ENCODE measurements around the gene AURKAIP1. TPM values are rescaled to one million over a fixed set of nuclear protein-coding genes. Genes with fewer than 3 reads are reported as not detected.

AURKAIP1 gene
- total RNA-seq, 1 experiment from 2014 or later = 164 TPM

GRCh38 chr1:1329304-1330210, 45.5 kb downstream of the AURKAIP1 start:
- TF ChIP-seq, protein P1, sequence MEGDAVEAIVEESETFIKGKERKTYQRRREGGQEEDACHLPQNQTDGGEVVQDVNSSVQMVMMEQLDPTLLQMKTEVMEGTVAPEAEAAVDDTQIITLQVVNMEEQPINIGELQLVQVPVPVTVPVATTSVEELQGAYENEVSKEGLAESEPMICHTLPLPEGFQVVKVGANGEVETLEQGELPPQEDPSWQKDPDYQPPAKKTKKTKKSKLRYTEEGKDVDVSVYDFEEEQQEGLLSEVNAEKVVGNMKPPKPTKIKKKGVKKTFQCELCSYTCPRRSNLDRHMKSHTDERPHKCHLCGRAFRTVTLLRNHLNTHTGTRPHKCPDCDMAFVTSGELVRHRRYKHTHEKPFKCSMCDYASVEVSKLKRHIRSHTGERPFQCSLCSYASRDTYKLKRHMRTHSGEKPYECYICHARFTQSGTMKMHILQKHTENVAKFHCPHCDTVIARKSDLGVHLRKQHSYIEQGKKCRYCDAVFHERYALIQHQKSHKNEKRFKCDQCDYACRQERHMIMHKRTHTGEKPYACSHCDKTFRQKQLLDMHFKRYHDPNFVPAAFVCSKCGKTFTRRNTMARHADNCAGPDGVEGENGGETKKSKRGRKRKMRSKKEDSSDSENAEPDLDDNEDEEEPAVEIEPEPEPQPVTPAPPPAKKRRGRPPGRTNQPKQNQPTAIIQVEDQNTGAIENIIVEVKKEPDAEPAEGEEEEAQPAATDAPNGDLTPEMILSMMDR (conservative IDR thresholded peaks at IDR 0.05) = no peak
- no peak for TF ChIP-seq EZH2 (IDR thresholded peaks at IDR 0.05; ENCODE audit: low read depth)
- Histone ChIP-seq H3K79me2 (ENCODE audit: low read depth) (peaks cover 27% of the 10 kb centered on the region), H3K9me3 (ENCODE audit: insufficient read depth, low read depth) (no peaks in the 10 kb centered on the region), H3K9me2 (ENCODE audit: insufficient read depth) (no peaks in the 10 kb centered on the region), H3K27ac (no peak overlapping the region), H4K20me1 (ENCODE audit: insufficient read depth) (peaks cover 4% of the 10 kb centered on the region; the same call in 1 of the 2 replicates), H3K27me3 (ENCODE audit: insufficient read depth, low read depth) (no peaks in the 10 kb centered on the region), H3K4me3 (no peak overlapping the region), H3F3A (ENCODE audit: insufficient read depth, low read depth) (peaks cover 41% of the 10 kb centered on the region; the same call in 1 of the 2 replicates), H3K4me1 (replicated peaks; ENCODE audit: insufficient read depth) (peaks cover 26% of the 10 kb centered on the region), H3K36me3 (ENCODE audit: low read depth) (no peaks in the 10 kb centered on the region), H2AFZ (no peak overlapping the region), H3K4me2 (0 out of 2 replicates have a peak overlapping the region, but pooled peaks have one; percentile 65)
- DNase-seq = no peak
- ChIA-PET CTCF (no interaction called here), POLR2A (ENCODE audit: unreplicated experiment) (no interaction called here)
- intact Hi-C loops (cut with micrococcal nuclease; ENCODE audit: unreplicated experiment) = loop anchor here (2.0 kb wide), 1 partner anchor 15 kb away; no protein-coding TSS in a partner anchor
- BruUV-seq (replicated peaks) = no TSS peak

DNA sequence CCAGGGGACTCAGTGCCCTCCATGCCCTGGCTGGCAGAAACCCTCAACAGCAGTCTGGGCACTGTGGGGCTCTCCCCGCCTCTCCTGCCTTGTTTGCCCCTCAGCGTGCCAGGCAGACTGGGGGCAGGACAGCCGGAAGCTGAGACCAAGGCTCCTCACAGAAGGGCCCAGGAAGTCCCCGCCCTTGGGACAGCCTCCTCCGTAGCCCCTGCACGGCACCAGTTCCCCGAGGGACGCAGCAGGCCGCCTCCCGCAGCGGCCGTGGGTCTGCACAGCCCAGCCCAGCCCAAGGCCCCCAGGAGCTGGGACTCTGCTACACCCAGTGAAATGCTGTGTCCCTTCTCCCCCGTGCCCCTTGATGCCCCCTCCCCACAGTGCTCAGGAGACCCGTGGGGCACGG, 46.8 kb downstream of the AURKAIP1 start:
- H3K4me1 ChIP-seq (replicated peaks; ENCODE audit: insufficient read depth) = peaks cover 30% of the 10 kb centered on the region
- no peaks in the 10 kb centered on the region for H3K9me3 ChIP-seq (ENCODE audit: insufficient read depth, low read depth)
- ChIA-PET POLR2A (ENCODE audit: unreplicated experiment) (no interaction called here), CTCF (no interaction called here)
- BruUV-seq (replicated peaks) = no TSS peak
- H3K9me2 ChIP-seq (ENCODE audit: insufficient read depth) = no peaks in the 10 kb centered on the region
- H3K79me2 ChIP-seq (ENCODE audit: low read depth) = peaks cover 35% of the 10 kb centered on the region
- no peaks in the 10 kb centered on the region for H3K36me3 ChIP-seq (ENCODE audit: low read depth)
- H2AFZ ChIP-seq = no peak overlapping the region
- H3F3A ChIP-seq (ENCODE audit: insufficient read depth, low read depth) = peaks cover 45% of the 10 kb centered on the region; the same call in 1 of the 2 replicates
- peaks cover 8% of the 10 kb centered on the region for H4K20me1 ChIP-seq (ENCODE audit: insufficient read depth)
- intact Hi-C loops (cut with micrococcal nuclease; ENCODE audit: unreplicated experiment) = no loop called here
- no peak overlapping the region for H3K4me3 ChIP-seq
- no peak overlapping the region for H3K27ac ChIP-seq
- no peaks in the 10 kb centered on the region for H3K27me3 ChIP-seq (ENCODE audit: insufficient read depth, low read depth)
- no peak for DNase-seq
- no peak for TF ChIP-seq EZH2 (IDR thresholded peaks at IDR 0.05; ENCODE audit: low read depth)
- TF ChIP-seq, protein P1 (conservative IDR thresholded peaks at IDR 0.05) = no peak
- no peak overlapping the region for H3K4me2 ChIP-seq

- intact Hi-C loops (cut with micrococcal nuclease; ENCODE audit: unreplicated experiment) = no loop called here
- no peak for TF ChIP-seq EZH2 (IDR thresholded peaks at IDR 0.05; ENCODE audit: low read depth)
- TF ChIP-seq, protein P1 (conservative IDR thresholded peaks at IDR 0.05) = no peak
- Histone ChIP-seq H3K4me1 (replicated peaks; ENCODE audit: insufficient read depth) (peaks cover 33% of the 10 kb centered on the region), H3K36me3 (ENCODE audit: low read depth) (no peaks in the 10 kb centered on the region), H3K4me2 (no peak overlapping the region), H3K27me3 (ENCODE audit: insufficient read depth, low read depth) (no peaks in the 10 kb centered on the region), H3K9me2 (ENCODE audit: insufficient read depth) (no peaks in the 10 kb centered on the region), H4K20me1 (ENCODE audit: insufficient read depth) (peaks cover 12% of the 10 kb centered on the region), H3K79me2 (ENCODE audit: low read depth) (peaks cover 42% of the 10 kb centered on the region), H3K4me3 (no peak overlapping the region), H3K27ac (no peak overlapping the region), H3F3A (ENCODE audit: insufficient read depth, low read depth) (peaks cover 46% of the 10 kb centered on the region; the same call in 1 of the 2 replicates), H2AFZ (no peak overlapping the region), H3K9me3 (ENCODE audit: insufficient read depth, low read depth) (no peaks in the 10 kb centered on the region)
- ChIA-PET POLR2A (ENCODE audit: unreplicated experiment) (interaction anchor here (0.6 kb wide), 1 partner anchor 283 kb away, joined by 3 read pairs; no protein-coding TSS in a partner anchor), CTCF (no interaction called here)
- DNase-seq = no peak
- BruUV-seq (replicated peaks) = no TSS peak
Measured at GRCh38 chr1:1327291-1327690, 47.7 kb downstream of the AURKAIP1 start.

All from PC-9 (cell line).